GM10847 (cell line): ENCODE data around the gene CEND1.

Source experiments
- POLR2A ChIP-seq: IDR thresholded peaks from 2 replicates; pipeline ENCODE4 v1.6.1; 2011; ENCODE audit not compliant: insufficient read length; ENCODE audit errors: extremely low read depth

Gene CEND1

GRCh38 chr11:749731-750130, 40.2 kb downstream of the CEND1 start:
- TF ChIP-seq POLR2A: no peak

- no peak for TF ChIP-seq POLR2A
Measured at GRCh38 chr11:748007-748359, 41.9 kb downstream of the CEND1 start.

GRCh38 chr11:747158-748006, 42.5 kb downstream of the CEND1 start, which contains the start of gene TALDO1:
TALDO1 (plus strand) TSS chr11:747464; CDS start chr11:747482, 18 bp downstream.
- TF ChIP-seq POLR2A: peak; percentile 63

GRCh38 chr11:746289-747157, 43.4 kb downstream of the CEND1 start:
- TF ChIP-seq POLR2A: no peak

GRCh38 chr11:745428-745827, 44.5 kb downstream of the CEND1 start:
- TF ChIP-seq POLR2A: no peak

GRCh38 chr11:742571-743201, 47.2 kb downstream of the CEND1 start:
- no peak for TF ChIP-seq POLR2A

- no peak for TF ChIP-seq POLR2A
Measured at GRCh38 chr11:742156-742546, 47.7 kb downstream of the CEND1 start.

- TF ChIP-seq POLR2A: no peak
Measured at GRCh38 chr11:737366-737765, 52.5 kb downstream of the CEND1 start.
